Inflammatory macrophage treated with lipopolysaccharide for 1 hour (primary cell): ENCODE results near the gene TBX10.
"Not testable (repeated sequence)": the region's sequence is repeated elsewhere in the genome, so short reads cannot be mapped to it uniquely, and the experiment has no call there.

Experiments used
- DNase-seq, 2 donors: peaks; one replicate each; pipeline ENCODE4 v3.0.0-alpha.2; 2020 to 2022

TBX10 gene

GRCh38 chr11:67663532-67664212 lies 24.1 kb upstream of the TBX10 start:
- no peak for DNase-seq

- DNase-seq = no peak
These were observed 23.4 kb upstream of the TBX10 start for GRCh38 chr11:67662835-67663531.

- no peak for DNase-seq
These were observed 22.7 kb upstream of the TBX10 start for GRCh38 chr11:67662142-67662834.

- not testable (repeated sequence) for DNase-seq
These were observed 21.2 kb upstream of the TBX10 start for GRCh38 chr11:67660752-67661151.

GRCh38 chr11:67659651-67660165 lies 20.1 kb upstream of the TBX10 start:
- not testable (repeated sequence) for DNase-seq

- DNase-seq = no peak
These were observed 17.7 kb upstream of the TBX10 start for GRCh38 chr11:67657300-67657699.

GRCh38 chr11:67656278-67656922 lies 16.8 kb upstream of the TBX10 start:
- DNase-seq = peak; percentile 36 to 43

- DNase-seq = no peak
These were observed 14.7 kb upstream of the TBX10 start for GRCh38 chr11:67654225-67654624.

GRCh38 chr11:67652965-67653845 lies 13.6 kb upstream of the TBX10 start:
- DNase-seq = no peak

GRCh38 chr11:67651976-67652781 lies 12.6 kb upstream of the TBX10 start:
- no peak for DNase-seq

- DNase-seq = no peak
These were observed 10.3 kb upstream of the TBX10 start for GRCh38 chr11:67649634-67650510.

- DNase-seq = no peak
These were observed 9.4 kb upstream of the TBX10 start for GRCh38 chr11:67648796-67649613.

- no peak for DNase-seq
These were observed 8.7 kb upstream of the TBX10 start for GRCh38 chr11:67648140-67648795.

GRCh38 chr11:67647471-67647870 lies 7.9 kb upstream of the TBX10 start:
- no peak for DNase-seq

- no peak for DNase-seq
These were observed 7.2 kb upstream of the TBX10 start for GRCh38 chr11:67646535-67647336.

GRCh38 chr11:67645521-67646461 lies 6.2 kb upstream of the TBX10 start:
- no peak for DNase-seq
